Stimulated activated CD4-positive, alpha-beta T cell treated with anti-CD3 and anti-CD28 coated beads, TNF-alpha, amount 100 ng/mL, for 48 hours (primary cell): Measurements from ENCODE around the gene REX1BD.

Experiments used
- DNase-seq, 3 donors: peaks; one replicate each; pipeline ENCODE4 v3.0.0-alpha.2; 2020; ENCODE audit warnings: low read depth in 3 of 3

REX1BD gene

DNA sequence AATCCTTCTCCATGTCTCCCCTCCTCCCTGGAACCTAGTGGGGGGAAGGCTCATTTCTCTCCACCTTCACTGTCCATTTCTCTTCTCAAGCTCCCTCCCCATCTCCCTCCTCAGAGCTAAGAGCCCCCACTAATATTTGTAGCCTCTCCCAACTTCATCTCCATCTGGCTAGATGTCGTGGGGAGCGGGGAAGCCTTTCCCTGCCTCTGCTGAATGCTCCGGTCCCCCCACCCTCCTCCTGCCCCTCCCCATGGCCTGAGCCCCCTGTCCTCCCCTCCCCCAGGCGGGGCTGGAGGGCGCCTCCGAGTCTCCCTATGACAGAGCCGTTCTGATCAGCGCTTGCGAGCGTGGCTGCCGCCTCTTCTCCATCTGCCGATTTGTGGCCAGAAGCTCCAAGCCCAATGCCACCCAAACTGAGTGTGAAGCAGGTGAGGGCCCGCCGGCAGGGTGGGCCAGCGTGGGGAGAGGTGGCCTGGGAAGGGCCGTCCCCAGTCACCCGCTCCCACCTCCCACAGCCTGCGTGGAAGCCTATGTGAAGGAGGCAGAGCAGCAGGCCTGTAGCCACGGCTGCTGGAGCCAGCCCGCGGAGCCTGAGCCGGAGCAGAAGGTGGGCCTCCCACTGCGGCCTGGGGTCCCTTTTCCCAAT lies 25.1 kb downstream of the REX1BD start:
- no peak for DNase-seq

DNA sequence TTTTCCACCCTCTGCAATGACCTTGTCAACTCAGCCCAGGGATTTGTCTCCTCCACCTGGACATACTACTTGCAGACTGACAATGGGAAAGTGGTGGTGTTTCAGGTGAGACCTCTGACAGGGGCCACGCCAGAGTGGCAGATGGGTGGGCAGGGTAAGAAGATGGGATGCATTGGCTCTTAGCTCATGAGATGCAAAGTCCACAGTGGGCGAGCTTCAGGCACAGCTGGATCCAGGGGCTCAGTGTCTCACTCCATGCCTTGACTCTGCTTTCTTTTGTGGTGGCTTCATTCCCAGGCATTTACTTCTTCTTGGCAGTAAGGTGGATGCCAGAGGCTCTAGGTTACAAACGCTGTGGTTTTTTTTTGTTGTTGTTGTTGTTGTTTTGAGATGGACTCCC lies 27.4 kb downstream of the REX1BD start:
- DNase-seq = no peak

DNA sequence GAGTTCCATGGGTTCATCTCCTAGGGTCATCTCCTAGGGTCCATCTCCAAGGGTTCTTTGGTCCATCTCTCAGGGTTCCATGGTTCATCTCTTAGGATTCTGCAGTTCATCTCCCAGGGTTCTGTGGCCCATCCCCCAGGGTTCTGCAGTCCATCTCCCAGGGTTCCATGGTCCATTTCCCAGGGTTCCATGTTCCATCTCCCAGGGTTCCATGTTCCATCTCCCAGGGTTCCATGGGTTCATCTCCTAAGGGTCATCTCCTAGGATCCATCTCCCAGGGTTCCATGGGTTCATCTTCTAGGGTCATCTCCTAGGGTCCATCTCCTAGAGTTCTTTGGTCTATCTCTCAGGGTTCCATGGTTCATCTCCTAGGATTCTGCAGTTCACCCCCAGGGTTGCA lies 29.0 kb downstream of the REX1BD start:
- DNase-seq = no peak

DNA sequence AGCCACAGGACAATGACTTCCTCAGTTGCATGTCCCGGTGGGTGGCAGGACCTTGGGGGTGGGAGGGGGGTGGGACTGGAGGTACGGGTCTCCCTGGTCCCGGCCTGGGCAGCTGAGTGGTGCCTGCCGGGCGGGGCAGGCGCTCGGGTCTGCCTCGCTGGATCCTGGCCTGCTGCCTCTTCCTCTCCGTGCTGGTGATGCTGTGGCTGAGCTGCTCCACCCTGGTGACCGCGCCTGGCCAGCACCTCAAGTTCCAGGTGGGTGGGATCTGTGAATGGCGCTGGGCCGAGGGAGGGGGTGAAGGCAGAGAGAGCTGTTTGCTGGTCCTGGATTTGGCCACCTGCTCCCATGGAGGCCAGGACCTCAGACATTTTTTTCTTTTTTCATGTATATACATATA lies 29.6 kb downstream of the REX1BD start:
- no peak for DNase-seq

DNA sequence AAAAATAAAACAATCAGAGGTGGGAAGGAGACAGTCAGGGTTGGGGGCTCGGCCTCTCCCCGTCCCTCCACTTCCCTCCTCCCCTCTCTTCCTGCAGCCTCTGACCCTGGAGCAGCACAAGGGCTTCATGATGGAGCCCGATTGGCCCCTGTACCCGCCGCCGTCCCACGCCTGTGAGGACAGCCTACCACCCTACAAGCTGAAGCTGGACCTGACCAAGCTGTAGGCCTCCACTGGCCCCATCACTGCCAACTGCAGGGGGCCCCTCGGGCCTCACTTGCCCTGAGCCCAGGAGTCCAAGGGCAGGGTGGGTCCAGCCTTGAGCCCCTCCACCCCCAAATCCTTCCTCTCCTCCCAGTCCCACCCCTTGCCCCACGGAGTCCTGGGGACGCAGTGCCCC lies 31.7 kb downstream of the REX1BD start:
- no peak for DNase-seq

DNA sequence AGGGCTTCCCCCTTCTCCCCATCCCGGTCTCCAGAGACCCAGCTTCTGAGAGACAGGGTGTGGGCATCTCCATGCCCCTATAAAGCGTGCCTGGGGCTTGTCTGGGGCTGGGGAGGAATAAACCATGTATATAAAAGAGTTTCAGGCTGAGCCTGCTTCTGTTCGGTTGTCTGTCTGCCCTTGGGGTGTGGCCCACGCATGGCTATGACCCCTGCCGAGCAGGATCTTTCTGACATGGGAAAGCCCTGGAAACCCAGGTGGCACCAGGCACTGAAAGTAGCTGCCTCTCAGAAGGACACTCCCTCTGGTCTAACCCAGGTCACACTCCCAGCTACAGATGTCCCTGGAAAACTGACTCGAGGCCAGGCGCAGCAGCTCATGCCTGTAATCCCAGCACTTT lies 32.3 kb downstream of the REX1BD start:
- DNase-seq = no peak

DNA sequence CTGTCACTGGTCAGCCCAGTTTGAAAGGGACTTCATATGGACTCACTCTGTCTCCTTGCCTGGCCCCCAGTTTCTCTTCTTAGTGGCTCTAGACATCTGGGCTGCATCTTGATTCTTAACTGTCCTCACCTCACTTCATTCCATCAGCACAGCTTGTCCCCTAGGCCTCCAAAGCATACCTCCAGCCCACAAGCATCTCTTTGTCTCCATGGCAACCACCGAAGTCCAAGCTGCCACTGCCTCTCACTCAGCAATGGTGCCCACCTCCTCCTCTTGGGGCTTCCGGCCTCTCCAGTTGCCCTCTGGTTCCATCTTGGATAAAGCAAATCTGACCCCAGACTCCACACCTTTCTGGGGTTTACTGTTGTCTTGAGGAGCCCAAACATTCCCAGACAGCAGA lies 38.3 kb downstream of the REX1BD start:
- no peak for DNase-seq

DNA sequence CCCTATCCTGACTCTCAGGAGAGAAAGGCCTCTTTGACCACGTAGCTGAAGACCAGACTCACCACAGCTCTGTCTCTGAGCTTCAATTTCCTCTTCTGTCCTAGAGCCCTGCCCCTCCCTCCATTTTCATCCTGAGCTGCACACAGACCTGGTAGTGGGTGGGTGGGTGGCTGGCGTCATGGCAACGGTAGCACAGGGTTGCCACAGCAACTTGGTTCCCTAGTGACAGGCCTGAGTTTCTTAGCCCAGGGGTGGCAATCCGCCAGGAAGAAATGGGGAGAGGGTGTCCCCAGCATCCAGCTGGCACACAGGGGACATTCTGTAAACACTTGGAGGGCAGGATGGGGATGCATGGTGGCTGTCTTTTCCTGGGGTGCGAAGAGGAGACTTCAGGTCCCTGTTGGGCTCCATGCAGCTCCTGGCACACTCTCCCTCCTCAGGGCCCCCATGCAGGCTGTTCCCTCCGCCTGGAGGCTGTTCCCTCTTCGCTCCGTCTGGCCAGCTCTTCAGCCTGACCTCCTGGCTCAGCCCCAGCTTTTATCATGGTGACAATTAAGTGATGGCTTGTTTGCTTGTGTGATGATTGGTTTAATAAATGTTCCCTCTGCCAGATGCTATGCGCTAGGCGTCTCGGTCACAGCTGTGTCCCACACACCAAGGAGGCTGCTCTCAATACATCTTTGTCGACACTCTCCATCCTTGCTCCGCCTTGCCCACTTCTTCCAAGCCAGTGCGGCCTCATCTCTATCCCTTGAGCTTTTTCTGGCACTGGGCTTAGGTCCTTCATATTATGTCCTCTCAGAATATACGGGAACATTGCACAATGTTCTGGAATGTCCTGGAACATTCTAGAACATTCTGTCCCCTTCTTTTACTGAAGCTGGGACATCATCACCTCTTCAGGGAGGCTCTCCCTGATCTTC lies 40.8 kb downstream of the REX1BD start:
- no peak for DNase-seq

DNA sequence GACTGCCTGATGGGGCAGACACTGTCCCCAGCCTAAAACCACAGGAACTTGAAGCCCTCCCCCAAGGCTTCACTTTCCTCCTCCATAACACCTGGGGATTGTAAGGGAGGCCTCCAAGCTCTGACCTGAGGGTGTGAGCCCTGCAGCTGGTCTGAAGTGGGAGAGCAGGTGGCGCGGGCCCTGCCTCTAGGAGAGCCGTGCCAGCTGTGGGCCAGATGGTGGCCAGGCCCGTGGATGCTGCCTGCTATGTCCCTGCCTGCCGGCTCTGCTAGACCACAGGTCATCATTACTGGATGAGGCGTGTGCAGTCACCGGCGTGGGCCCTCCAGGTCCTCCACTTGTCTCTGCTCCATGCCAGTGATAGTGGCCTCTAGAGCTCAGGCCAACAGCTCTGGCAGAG lies 44.7 kb downstream of the REX1BD start:
- no peak for DNase-seq

DNA sequence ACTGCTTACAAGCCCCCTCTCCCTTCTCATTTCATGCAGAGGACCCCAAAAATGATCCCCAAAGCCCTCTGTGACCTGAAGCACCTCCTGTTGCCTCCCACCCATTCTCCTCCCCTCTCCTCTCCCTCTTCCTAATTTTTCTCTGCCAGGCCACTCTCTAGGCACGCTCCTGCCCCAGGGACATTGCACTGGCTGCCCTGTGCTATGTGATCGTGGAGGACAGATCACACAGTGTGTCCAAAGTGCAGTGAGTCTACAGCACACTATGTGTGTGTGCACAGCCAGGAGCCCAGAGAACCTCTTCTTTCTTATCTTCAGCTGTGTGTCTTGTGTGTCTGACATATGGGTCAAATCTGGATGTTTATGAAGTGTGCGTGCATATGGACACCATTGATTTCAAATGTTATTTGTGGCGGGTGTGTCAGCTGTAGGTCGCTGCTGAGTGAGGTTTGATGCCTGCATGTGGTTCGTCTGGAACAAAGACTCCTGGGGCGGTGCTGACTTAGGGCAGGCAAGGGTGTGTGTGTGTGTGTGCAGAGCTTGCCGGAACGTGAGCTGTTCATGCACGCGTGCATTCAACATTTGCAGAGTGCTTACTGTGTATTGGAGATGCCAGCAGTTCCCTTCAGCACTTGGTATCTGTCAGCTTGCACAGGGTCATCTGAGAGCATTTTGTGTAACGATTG lies 46.2 kb downstream of the REX1BD start:
- DNase-seq = no peak

DNA sequence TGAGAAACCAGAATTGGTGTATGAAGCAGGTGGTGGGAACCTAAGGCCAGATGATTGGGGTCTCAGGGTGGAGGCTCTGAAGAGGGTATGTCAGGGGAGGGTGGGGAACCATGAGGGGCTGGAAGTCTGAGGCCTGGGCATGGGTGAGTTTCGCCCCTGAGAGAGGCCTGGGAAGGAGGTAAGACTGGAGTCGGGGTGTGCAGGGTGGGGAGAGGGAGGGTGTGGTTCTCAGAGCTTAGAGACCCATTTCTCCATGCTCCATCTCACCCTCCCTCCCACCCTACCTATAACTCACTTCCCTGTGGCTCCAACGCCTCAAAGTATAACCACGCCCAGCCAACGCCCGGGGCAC lies 47.2 kb downstream of the REX1BD start:
- DNase-seq = no peak

DNA sequence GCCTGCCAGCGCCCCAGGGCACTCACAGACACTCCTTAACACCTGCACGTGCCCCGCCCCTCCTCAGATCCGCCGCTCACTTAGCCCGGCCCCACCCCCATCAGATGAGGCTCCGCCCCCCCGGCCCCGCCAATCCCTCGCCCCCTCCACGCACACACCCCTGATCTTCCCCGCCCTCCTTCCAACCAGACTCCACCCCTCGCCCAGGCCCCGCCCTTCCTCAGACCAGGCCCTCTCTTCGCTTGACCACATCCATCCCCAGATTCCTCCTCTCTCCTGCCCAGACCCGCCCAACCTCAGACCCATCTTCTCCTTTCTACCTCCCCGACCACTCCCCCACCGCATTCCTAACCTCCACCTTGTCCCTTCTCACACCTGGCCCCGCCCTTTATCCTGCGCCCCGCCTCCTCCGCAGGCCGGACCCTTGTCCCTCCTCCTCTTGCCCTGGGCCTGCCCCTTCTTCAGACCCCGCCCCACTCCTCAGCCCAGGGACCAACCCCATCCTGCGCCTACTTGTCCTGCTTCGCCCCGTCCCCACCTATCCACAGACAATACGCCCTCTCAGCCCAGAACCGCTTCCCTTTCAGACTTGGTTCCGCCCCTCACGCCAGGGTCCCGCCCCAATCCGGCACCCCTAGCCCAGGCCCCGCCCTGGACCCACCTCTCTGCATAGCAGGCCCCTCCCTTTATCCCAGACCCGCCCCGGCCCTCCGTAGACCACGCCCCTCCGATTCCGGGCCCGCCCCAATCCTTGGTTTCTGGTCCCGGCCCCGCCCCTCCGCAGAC lies 47.8 kb downstream of the REX1BD start:
- DNase-seq = peak; percentile 97 to 100 (median 99)

DNA sequence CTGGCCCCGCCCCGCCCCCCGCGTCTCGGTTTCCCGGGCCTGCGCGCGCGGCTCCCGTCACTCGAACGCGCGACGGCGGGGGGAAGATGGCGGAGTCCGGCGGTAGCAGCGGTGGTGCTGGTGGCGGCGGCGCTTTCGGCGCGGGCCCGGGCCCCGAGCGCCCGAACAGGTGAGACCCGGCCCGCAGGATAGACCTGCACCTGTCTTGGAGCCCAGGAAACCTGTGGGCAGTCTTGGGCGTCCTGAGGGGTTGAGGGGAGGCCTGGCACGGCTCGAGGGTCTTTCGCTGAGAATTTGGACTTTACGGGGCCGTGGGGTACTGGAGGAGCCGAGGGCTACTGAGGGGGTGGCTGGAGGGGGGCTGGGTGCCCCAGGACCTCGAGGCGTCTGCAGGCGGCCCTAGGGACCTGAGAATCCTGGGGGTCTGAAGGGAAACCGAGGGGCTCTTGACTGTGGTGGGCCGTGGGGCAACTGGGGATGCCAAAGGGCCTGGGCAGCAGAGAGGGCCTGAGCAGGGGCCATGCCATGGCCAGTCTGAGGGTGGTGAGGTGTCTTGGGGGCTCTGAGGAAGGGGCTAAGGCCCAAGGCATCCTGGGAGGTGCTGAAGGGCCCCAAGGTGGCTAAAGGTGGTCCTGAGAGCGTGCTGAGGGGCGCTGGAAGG lies 48.5 kb downstream of the REX1BD start, which contains the start of gene KLHL26:
Gene KLHL26, plus strand, starts transcription at position 60 of the 661 bp plus-strand sequence. Its CDS starts 27 bp downstream, at position 87.
- DNase-seq = no peak

DNA sequence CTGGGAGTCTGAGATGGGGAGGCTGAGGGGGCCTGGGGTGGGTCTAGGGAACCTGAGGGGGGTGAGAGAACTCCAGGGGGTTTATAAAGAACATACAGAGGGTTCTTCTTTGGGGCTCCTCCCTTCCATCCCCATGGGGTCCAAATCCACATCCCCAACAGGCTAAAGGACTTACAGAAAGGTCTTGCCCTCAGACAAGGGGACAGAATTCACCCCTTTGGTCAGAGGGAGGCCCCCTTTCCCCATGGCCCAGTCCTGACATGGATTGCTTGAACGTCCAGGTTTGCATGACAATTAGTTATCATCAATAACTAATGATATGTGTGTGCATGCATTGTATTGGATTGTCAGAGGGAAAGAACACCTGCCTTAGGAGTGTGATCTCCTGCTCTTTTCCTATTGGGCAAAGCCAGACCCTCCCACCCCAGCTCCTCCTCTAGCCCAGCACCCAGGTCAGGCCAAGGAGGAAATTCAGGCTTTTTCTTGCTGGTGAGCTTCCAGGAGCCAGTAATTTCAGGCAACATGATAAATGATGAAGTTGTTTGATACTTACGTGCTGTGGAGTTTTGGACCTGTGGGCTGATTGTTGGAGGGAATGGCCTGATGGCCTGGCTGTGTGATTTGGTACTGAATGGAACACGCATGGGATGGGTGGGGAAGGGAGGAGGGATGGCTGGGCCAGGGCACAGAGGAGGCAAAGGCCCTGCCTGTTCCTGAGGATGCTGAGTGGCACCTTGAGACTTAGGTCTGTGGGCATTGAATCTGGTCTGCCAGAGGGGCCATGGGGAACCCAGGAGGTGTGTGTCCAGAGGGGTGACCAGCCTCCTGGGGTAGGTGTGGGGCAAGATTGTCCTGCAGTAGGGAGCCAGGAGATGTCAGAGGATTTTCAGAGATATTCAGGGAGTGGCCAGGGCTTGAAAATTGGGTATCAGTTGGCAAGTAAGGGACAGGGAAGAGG lies 49.4 kb downstream of the REX1BD start:
- no peak for DNase-seq

DNA sequence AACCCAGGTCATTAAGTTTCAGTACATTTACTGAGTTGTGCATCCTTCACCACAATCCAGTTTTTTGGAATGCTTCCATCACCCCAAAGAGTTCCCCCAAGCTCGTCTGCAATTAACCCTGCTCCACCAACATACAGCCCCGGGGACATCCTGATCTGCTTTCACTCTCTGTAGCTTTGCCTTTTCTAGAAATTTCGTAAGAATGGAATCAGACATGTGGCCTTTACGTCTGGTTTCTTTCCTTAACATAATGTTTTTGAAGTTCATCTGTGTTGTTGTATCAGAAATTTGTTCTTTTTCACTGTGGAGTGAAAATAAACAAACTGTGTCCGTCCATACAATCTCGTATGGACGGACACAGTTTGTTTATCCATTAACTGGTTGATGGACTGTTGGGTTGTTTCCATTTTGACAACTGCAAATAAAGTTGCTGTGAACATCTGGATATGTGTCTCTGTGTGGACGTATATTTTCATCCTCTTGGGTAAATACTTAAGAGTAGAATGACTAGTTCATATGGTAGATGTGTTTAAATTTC lies 51.2 kb downstream of the REX1BD start:
- DNase-seq = no peak
